H9 (cell line): ENCODE results near the gene BBOF1. TPM values are rescaled to one million over a fixed set of nuclear protein-coding genes. Genes with fewer than 3 reads are reported as not detected.

Source experiments
- DNase-seq: peaks from one replicate; pipeline ENCODE4 v3.0.0-alpha.2; 2017
- H2AFZ ChIP-seq: one replicate; pipeline ENCODE4 v1.6.1; 2013; ENCODE audit warnings: mild to moderate bottlenecking, low read length, control low read depth, moderate library complexity
- H2AK5ac ChIP-seq: 2 replicates; pipeline ENCODE4 v1.6.1; 2013; ENCODE audit warnings: low read length, control low read depth, mixed read lengths; ENCODE audit not compliant: insufficient read length
- H2BK120ac ChIP-seq: one replicate; pipeline ENCODE4 v1.6.1; 2013; ENCODE audit warnings: low read depth, mild to moderate bottlenecking, low read length, control low read depth, inconsistent platforms; ENCODE audit not compliant: poor library complexity, severe bottlenecking
- H2BK12ac ChIP-seq: 2 replicates; pipeline ENCODE4 v1.6.1; 2013; ENCODE audit warnings: low read length, control low read depth, mixed read lengths, low read depth; ENCODE audit not compliant: insufficient read length
- H2BK15ac ChIP-seq: 2 replicates; pipeline ENCODE4 v1.6.1; 2013; ENCODE audit warnings: low read depth, low read length, control low read depth
- H2BK20ac ChIP-seq: one replicate; pipeline ENCODE4 v1.6.1; 2013; ENCODE audit warnings: low read depth, mild to moderate bottlenecking, low read length, control low read depth, inconsistent platforms; ENCODE audit not compliant: poor library complexity, severe bottlenecking
- H2BK5ac ChIP-seq: 2 replicates; pipeline ENCODE4 v1.6.1; 2013; ENCODE audit warnings: low read length, control low read depth, mixed read lengths; ENCODE audit not compliant: insufficient read length
- H3K14ac ChIP-seq: 2 replicates; pipeline ENCODE4 v1.6.1; 2013; ENCODE audit warnings: low read length, control low read depth; ENCODE audit not compliant: insufficient read depth
- H3K18ac ChIP-seq: 2 replicates; pipeline ENCODE4 v1.6.1; 2013; ENCODE audit warnings: low read depth, mild to moderate bottlenecking, mixed read lengths, low read length, control low read depth; ENCODE audit not compliant: insufficient read length
- H3K23ac ChIP-seq: 2 replicates; pipeline ENCODE4 v1.6.1; 2013; ENCODE audit warnings: low read length, control low read depth, mixed read lengths, low read depth; ENCODE audit not compliant: insufficient read length
- H3K23me2 ChIP-seq: 2 replicates; pipeline ENCODE4 v1.6.1; 2013; ENCODE audit warnings: low read depth, mild to moderate bottlenecking, mixed read lengths, low read length, control low read depth; ENCODE audit not compliant: insufficient read length, poor library complexity, severe bottlenecking
- H3K27ac ChIP-seq: 2 replicates; pipeline ENCODE4 v1.5.1; 2013; ENCODE audit warnings: low read length, control low read depth, mixed read lengths, low read depth; ENCODE audit not compliant: insufficient read length
- H3K27me3 ChIP-seq: 2 replicates; pipeline ENCODE4 v1.6.1; 2013; ENCODE audit warnings: low read length, control low read depth, inconsistent platforms; ENCODE audit not compliant: insufficient read depth
- H3K4ac ChIP-seq: 2 replicates; pipeline ENCODE4 v1.6.1; 2013; ENCODE audit warnings: low read depth, mild to moderate bottlenecking, control low read depth, inconsistent platforms, low read length, moderate library complexity
- H3K4me1 ChIP-seq: 2 replicates; pipeline ENCODE4 v1.6.1; 2013; ENCODE audit warnings: low read length, control low read depth, inconsistent platforms; ENCODE audit not compliant: insufficient read depth
- H3K4me2 ChIP-seq: 2 replicates; pipeline ENCODE4 v1.6.1; 2013; ENCODE audit warnings: low read length, control low read depth, mixed read lengths; ENCODE audit not compliant: insufficient read length, insufficient read depth
- H3K56ac ChIP-seq: 2 replicates; pipeline ENCODE4 v1.6.1; 2013; ENCODE audit warnings: low read depth, mild to moderate bottlenecking, mixed read lengths, low read length, control low read depth; ENCODE audit not compliant: insufficient read length
- H3K79me1 ChIP-seq: 2 replicates; pipeline ENCODE4 v1.6.1; 2013; ENCODE audit warnings: low read depth, mild to moderate bottlenecking, moderate library complexity, low read length, control low read depth, inconsistent platforms; ENCODE audit not compliant: insufficient read depth, poor library complexity, severe bottlenecking
- H3K79me2 ChIP-seq: 2 replicates; pipeline ENCODE4 v1.6.1; 2013; ENCODE audit warnings: low read length, control low read depth, inconsistent platforms; ENCODE audit not compliant: insufficient read depth
- H3K9ac ChIP-seq: 2 replicates; pipeline ENCODE4 v1.6.1; 2013; ENCODE audit warnings: low read length, control low read depth, mixed read lengths; ENCODE audit not compliant: insufficient read length; ENCODE audit errors: extremely low read depth
- H3K9me3 ChIP-seq: one replicate; pipeline ENCODE4 v1.6.1; 2013; ENCODE audit warnings: low read depth, low read length, inconsistent platforms; ENCODE audit not compliant: control insufficient read depth
- H3T11ph ChIP-seq: one replicate; pipeline ENCODE4 v1.6.1; 2013; ENCODE audit warnings: mild to moderate bottlenecking, low read length, control low read depth, inconsistent platforms
- H4K20me1 ChIP-seq: one replicate; pipeline ENCODE4 v1.6.1; 2013; ENCODE audit not compliant: control insufficient read depth, insufficient read length, insufficient read depth
- H4K5ac ChIP-seq: 2 replicates; pipeline ENCODE4 v1.6.1; 2013; ENCODE audit warnings: low read depth, mild to moderate bottlenecking, mixed read lengths, low read length, control low read depth; ENCODE audit not compliant: insufficient read length
- H4K8ac ChIP-seq: replicated peaks from 2 replicates; pipeline ENCODE4 v1.6.1; 2013; ENCODE audit warnings: low read length, control low read depth, mixed read lengths, low read depth; ENCODE audit not compliant: insufficient read length
- H4K91ac ChIP-seq: 2 replicates; pipeline ENCODE4 v1.6.1; 2013; ENCODE audit warnings: low read depth, mild to moderate bottlenecking, moderate library complexity, mixed read lengths, low read length, control low read depth; ENCODE audit not compliant: insufficient read length
- H3K27ac Mint-ChIP-seq, 3 experiments: 2 replicates in 2 of 3; 3 replicates in 1 of 3; pipeline ENCODE4 v1.8.0; 2020 to 2021; ENCODE audit warnings: mixed read lengths in 3 of 3, mild to moderate bottlenecking in 1 of 3, moderate library complexity in 1 of 3
- H3K27me3 Mint-ChIP-seq: 2 replicates; pipeline ENCODE4 v1.8.0; 2021; ENCODE audit warnings: low read depth, mild to moderate bottlenecking, moderate library complexity, mixed read lengths
- H3K36me3 Mint-ChIP-seq, 3 experiments: 2 replicates in 2 of 3; 3 replicates in 1 of 3; pipeline ENCODE4 v1.8.0; 2020 to 2021; ENCODE audit warnings: low read depth in 3 of 3, mixed read lengths in 3 of 3; ENCODE audit not compliant: insufficient read depth in 1 of 3
- H3K4me1 Mint-ChIP-seq, 2 experiments: 2 replicates each; pipeline ENCODE4 v1.8.0; 2020; ENCODE audit warnings: mixed read lengths in 2 of 2
- H3K4me3 Mint-ChIP-seq, 2 experiments: 2 replicates in 1 of 2; 3 replicates in 1 of 2; pipeline ENCODE4 v1.8.0; 2020 to 2021; ENCODE audit warnings: mild to moderate bottlenecking in 2 of 2, mixed read lengths in 2 of 2, moderate library complexity in 1 of 2
- H3K9me3 Mint-ChIP-seq, 2 experiments: 2 replicates in 1 of 2; 3 replicates in 1 of 2; pipeline ENCODE4 v1.8.0; 2020; ENCODE audit warnings: mild to moderate bottlenecking in 2 of 2, mixed read lengths in 2 of 2, moderate library complexity in 1 of 2
- WGBS: extraction: QIAGEN DNeasy Blood & Tissue Kit; methylation state at CpG from one replicate; pipeline ENCODE4 v1.1.7; 2013; ENCODE audit warnings: missing lambda C conversion rate, low lambda C conversion rate, mixed read lengths; ENCODE audit not compliant: insufficient read length; ENCODE audit errors: extremely low coverage; 5-methylcytosine and 5-hydroxymethylcytosine counted together
- total RNA-seq: library from RNA; stranded (reverse); gene quantifications from 2 replicates; pipeline ENCODE4 v1.2.1, GENCODE V29; 2021
- TF ChIP-seq, protein P1 (sequence below): fragments of 200-600 bp; sonication (generic); conservative IDR thresholded peaks from 3 replicates; pipeline ENCODE4 v1.8.0; 2021; ENCODE audit warnings: antibody characterized with exemption, mild to moderate bottlenecking

Gene BBOF1
- total RNA-seq, 1 experiment from 2014 or later = 0.61 TPM

DNA sequence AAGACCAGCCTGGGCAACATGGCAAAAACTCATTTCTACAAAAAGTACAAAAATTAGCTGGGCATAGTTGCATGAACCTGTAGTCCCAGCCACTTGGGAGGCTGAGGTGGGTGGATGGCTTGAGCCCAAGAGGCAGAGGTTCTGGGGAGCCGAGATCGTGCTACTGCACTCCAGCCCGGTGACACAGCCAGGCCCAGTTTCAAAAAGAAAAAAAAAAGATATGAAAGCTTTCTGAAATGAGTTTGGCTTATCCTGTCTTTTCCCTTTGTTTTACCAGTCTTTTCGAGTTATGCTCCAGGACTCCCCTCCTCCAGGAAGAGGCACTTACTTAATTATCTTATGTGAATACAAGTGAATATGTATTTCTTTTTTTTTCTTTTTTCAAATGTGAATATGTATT is 3.2 kb downstream of the BBOF1 start:
- Histone ChIP-seq H3K23ac (no peak overlapping the region), H3K4me2 (no peak overlapping the region), H3K9ac (no peak overlapping the region), H2BK15ac (no peak overlapping the region), H3K14ac (no peak overlapping the region), H2AFZ (no peak overlapping the region), H3K9me3 (no peaks in the 10 kb centered on the region), H3K4me1 (no peaks in the 10 kb centered on the region), H3K23me2 (peaks cover 11% of the 10 kb centered on the region), H3K56ac (no peak overlapping the region), H3K27me3 (no peaks in the 10 kb centered on the region), H4K5ac (no peak overlapping the region), H3K4ac (no peak overlapping the region), H2BK12ac (no peak overlapping the region), H4K20me1 (no peaks in the 10 kb centered on the region), H2BK120ac (no peak overlapping the region), H2BK5ac (no peak overlapping the region), H3K27ac (no peak overlapping the region), H3K18ac (no peak overlapping the region), H4K8ac (no peak overlapping the region), H3K79me2 (no peaks in the 10 kb centered on the region), H3T11ph (no peak overlapping the region), H2BK20ac (no peak overlapping the region), H4K91ac (no peak overlapping the region), H3K79me1 (no peaks in the 10 kb centered on the region), H2AK5ac (no peak overlapping the region)
- Mint-ChIP-seq H3K9me3 (no peaks in the 10 kb centered on the region), H3K27me3 (no peaks in the 10 kb centered on the region; the same call in 1 of the 2 replicates), H3K4me1 (peaks cover 10 to 12% of the 10 kb centered on the region in 2 experiments), H3K27ac (no peak overlapping the region), H3K4me3 (no peak overlapping the region), H3K36me3 (no peaks in the 10 kb centered on the region; a peak in 1 of 7 replicates)
- TF ChIP-seq, protein P1, sequence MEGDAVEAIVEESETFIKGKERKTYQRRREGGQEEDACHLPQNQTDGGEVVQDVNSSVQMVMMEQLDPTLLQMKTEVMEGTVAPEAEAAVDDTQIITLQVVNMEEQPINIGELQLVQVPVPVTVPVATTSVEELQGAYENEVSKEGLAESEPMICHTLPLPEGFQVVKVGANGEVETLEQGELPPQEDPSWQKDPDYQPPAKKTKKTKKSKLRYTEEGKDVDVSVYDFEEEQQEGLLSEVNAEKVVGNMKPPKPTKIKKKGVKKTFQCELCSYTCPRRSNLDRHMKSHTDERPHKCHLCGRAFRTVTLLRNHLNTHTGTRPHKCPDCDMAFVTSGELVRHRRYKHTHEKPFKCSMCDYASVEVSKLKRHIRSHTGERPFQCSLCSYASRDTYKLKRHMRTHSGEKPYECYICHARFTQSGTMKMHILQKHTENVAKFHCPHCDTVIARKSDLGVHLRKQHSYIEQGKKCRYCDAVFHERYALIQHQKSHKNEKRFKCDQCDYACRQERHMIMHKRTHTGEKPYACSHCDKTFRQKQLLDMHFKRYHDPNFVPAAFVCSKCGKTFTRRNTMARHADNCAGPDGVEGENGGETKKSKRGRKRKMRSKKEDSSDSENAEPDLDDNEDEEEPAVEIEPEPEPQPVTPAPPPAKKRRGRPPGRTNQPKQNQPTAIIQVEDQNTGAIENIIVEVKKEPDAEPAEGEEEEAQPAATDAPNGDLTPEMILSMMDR = no peak
- WGBS = no CpG with 5 or more reads among the region's 4 CpGs
- no peak for DNase-seq
